NT2/D1 (cell line): ENCODE data around the gene IGSF6.
A peak's percentile ranks its signal among the peaks of the same experiment; 100 is the strongest.
"Not testable (repeated sequence)": the region's sequence is repeated elsewhere in the genome, so short reads cannot be mapped to it uniquely, and the experiment has no call there.

Source experiments
- DNase-seq: peaks from one replicate; pipeline ENCODE4 v3.0.0-alpha.2; 2011; ENCODE audit warnings: low read depth, low spot score
- H3K27me3 ChIP-seq: 2 replicates; pipeline ENCODE4 v1.6.0; 2011; ENCODE audit warnings: mild to moderate bottlenecking; ENCODE audit not compliant: insufficient read length, insufficient read depth
- H3K36me3 ChIP-seq: 2 replicates; pipeline ENCODE4 v1.6.1; 2011; ENCODE audit warnings: mild to moderate bottlenecking, low read length, mixed read lengths; ENCODE audit not compliant: insufficient read depth, insufficient read length
- H3K4me1 ChIP-seq: 2 replicates; pipeline ENCODE4 v1.5.1; 2011; ENCODE audit not compliant: insufficient read depth, insufficient read length
- H3K4me3 ChIP-seq: 2 replicates; pipeline ENCODE4 v1.5.1; 2011; ENCODE audit warnings: low read depth; ENCODE audit not compliant: insufficient read length
- H3K9ac ChIP-seq: 2 replicates; pipeline ENCODE4 v1.6.0; 2011; ENCODE audit warnings: low read depth; ENCODE audit not compliant: insufficient read length
- H3K9me3 ChIP-seq: 2 replicates; pipeline ENCODE4 v1.5.1; 2011; ENCODE audit warnings: mild to moderate bottlenecking, low read length; ENCODE audit not compliant: insufficient read depth
- SUZ12 ChIP-seq: IDR thresholded peaks from 2 replicates; pipeline ENCODE4 v1.6.1; 2011; ENCODE audit not compliant: insufficient read length, insufficient read depth; ENCODE audit errors: extremely low read depth
- YY1 ChIP-seq: IDR thresholded peaks from 2 replicates; pipeline ENCODE4 v1.6.1; 2011; ENCODE audit not compliant: insufficient read length, insufficient read depth
- ZNF274 ChIP-seq: IDR thresholded peaks from 2 replicates; pipeline ENCODE4 v1.6.1; 2011; ENCODE audit warnings: mild to moderate bottlenecking, low read depth, low read length

IGSF6 gene

GRCh38 chr16:21608639-21609328 is 43.6 kb downstream of the IGSF6 start:
- Histone ChIP-seq H3K9me3 (no peaks in the 10 kb centered on the region), H3K27me3 (no peaks in the 10 kb centered on the region), H3K4me3 (no peak overlapping the region), H3K9ac (no peak overlapping the region), H3K4me1 (peaks cover 8% of the 10 kb centered on the region), H3K36me3 (no peaks in the 10 kb centered on the region)
- no peak for DNase-seq
- TF ChIP-seq ZNF274 = no peak
- TF ChIP-seq YY1 = no peak
- no peak for TF ChIP-seq SUZ12

- not testable (repeated sequence) for H3K27me3 ChIP-seq, DNase-seq, H3K4me3 ChIP-seq, H3K36me3 ChIP-seq, H3K9me3 ChIP-seq, H3K9ac ChIP-seq, H3K4me1 ChIP-seq
Measured at GRCh38 chr16:21605848-21606247, 46.6 kb downstream of the IGSF6 start.

- Histone ChIP-seq H3K9me3 (no peaks in the 10 kb centered on the region), H3K36me3 (no peaks in the 10 kb centered on the region), H3K9ac (no peak overlapping the region), H3K4me1 (peaks cover 2% of the 10 kb centered on the region), H3K4me3 (no peak overlapping the region), H3K27me3 (peaks cover 4% of the 10 kb centered on the region)
- TF ChIP-seq ZNF274 (no peak), YY1 (no peak), SUZ12 (no peak)
- DNase-seq = no peak
Measured at GRCh38 chr16:21603928-21604327, 48.5 kb downstream of the IGSF6 start.

- Histone ChIP-seq H3K9me3 (no peaks in the 10 kb centered on the region), H3K4me1 (peaks cover 2% of the 10 kb centered on the region), H3K36me3 (no peaks in the 10 kb centered on the region), H3K27me3 (peaks cover 4% of the 10 kb centered on the region), H3K9ac (no peak overlapping the region), H3K4me3 (no peak overlapping the region)
- no peak for TF ChIP-seq SUZ12
- no peak for TF ChIP-seq ZNF274
- no peak for TF ChIP-seq YY1
- no peak for DNase-seq
Measured at GRCh38 chr16:21602785-21603184, 49.6 kb downstream of the IGSF6 start.

GRCh38 chr16:21600031-21600773 is 52.2 kb downstream of the IGSF6 start:
- Histone ChIP-seq H3K4me1 (peaks cover 2% of the 10 kb centered on the region), H3K9ac (peak overlapping the region; percentile 92), H3K27me3 (peaks cover 4% of the 10 kb centered on the region), H3K36me3 (no peaks in the 10 kb centered on the region), H3K4me3 (peak overlapping the region; percentile 96), H3K9me3 (no peaks in the 10 kb centered on the region)
- TF ChIP-seq SUZ12 = no peak
- TF ChIP-seq YY1 = no peak
- no peak for TF ChIP-seq ZNF274
- no peak for DNase-seq

GRCh38 chr16:21599122-21600030 is 53.0 kb downstream of the IGSF6 start, which contains the start of gene METTL9:
Gene METTL9, plus strand, starts transcription at chr16:21599577. Its CDS starts 157 bp downstream, at chr16:21599734.
- peaks cover 4% of the 10 kb centered on the region for H3K27me3 ChIP-seq

GRCh38 chr16:21598701-21599121 is 53.7 kb downstream of the IGSF6 start:
- Histone ChIP-seq H3K9me3 (no peaks in the 10 kb centered on the region), H3K27me3 (peaks cover 4% of the 10 kb centered on the region), H3K36me3 (no peaks in the 10 kb centered on the region), H3K4me1 (no peaks in the 10 kb centered on the region), H3K9ac (peak overlapping the region; percentile 98), H3K4me3 (peak overlapping the region; percentile 96)
- TF ChIP-seq YY1 = no peak
- no peak for TF ChIP-seq ZNF274
- no peak for TF ChIP-seq SUZ12
- DNase-seq = no peak

More at GRCh38 chr16:21599122-21600030, 53.0 kb downstream of the IGSF6 start, which contains the start of gene METTL9:
- peak; percentile 97 for DNase-seq
- Histone ChIP-seq H3K36me3 (no peaks in the 10 kb centered on the region), H3K9ac (peak within 1 kb of the TSS; percentile 98), H3K4me3 (peak within 1 kb of the TSS; percentile 96), H3K9me3 (no peaks in the 10 kb centered on the region), H3K4me1 (no peaks in the 10 kb centered on the region)
- TF ChIP-seq YY1 (peak; percentile 46), ZNF274 (no peak)
